Prostate gland (tissue), 2 donors: Measurements from ENCODE around the gene EPS15.

Experiments
- CTCF ChIP-seq, 4 experiments: fragments of 200-600 bp in 2 of 4; fragments of 450-650 bp in 2 of 4; sonication (generic) in 2 of 4; IDR thresholded peaks; 1 replicate in 3 of 4; 2 replicates in 1 of 4; pipeline ENCODE4 v1.5.1; 2016 to 2019; ENCODE audit warnings: antibody characterized with exemption in 4 of 4, mild to moderate bottlenecking in 2 of 4, moderate library complexity in 2 of 4
- POLR2A ChIP-seq: fragments of 450-650 bp; IDR thresholded peaks from one replicate; pipeline ENCODE4 v1.6.1; 2016; ENCODE audit warnings: antibody characterized with exemption, mild to moderate bottlenecking
- POLR2AphosphoS5 ChIP-seq: sonication (generic); formaldehyde crosslinking; IDR thresholded peaks from one replicate; pipeline ENCODE4 v1.6.1; 2017; ENCODE audit warnings: antibody characterized with exemption

GRCh38 chr1:51385776-51386175 lies 133.3 kb downstream of the EPS15 start:
- TF ChIP-seq CTCF (IDR thresholded peaks at IDR 0.05) (no peak), POLR2A (no peak), POLR2AphosphoS5 (no peak)
